ENCODE data around the gene SLC26A2. TPM values are rescaled to one million over a fixed set of nuclear protein-coding genes. Genes with fewer than 3 reads are reported as not detected.

SLC26A2 gene
- total RNA-seq, 1 donor from 2014 or later = 18.9 TPM

DNA sequence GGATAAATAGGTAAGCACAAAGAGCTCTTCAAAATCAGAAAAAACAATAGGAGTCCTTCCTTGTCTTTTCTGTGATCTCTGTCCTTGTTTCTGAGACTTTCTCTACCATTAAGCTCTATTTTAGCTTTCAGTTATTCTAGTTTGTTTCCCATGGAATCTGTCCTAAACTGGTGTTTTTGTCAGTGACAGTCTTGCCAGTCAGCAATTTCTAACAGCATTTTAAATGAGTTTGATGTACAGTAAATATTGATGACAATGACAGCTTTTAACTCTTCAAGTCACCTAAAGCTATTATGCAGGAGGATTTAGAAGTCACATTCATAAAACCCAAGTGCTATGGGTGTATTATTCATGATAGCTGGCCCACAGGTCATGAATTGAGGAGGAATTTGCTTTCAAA lies 21.9 kb downstream of the SLC26A2 start:
- H3K27ac ChIP-seq = no peak overlapping the region
- ATAC-seq (no peak), DNase-seq (no peak)
- TF ChIP-seq, protein P1, sequence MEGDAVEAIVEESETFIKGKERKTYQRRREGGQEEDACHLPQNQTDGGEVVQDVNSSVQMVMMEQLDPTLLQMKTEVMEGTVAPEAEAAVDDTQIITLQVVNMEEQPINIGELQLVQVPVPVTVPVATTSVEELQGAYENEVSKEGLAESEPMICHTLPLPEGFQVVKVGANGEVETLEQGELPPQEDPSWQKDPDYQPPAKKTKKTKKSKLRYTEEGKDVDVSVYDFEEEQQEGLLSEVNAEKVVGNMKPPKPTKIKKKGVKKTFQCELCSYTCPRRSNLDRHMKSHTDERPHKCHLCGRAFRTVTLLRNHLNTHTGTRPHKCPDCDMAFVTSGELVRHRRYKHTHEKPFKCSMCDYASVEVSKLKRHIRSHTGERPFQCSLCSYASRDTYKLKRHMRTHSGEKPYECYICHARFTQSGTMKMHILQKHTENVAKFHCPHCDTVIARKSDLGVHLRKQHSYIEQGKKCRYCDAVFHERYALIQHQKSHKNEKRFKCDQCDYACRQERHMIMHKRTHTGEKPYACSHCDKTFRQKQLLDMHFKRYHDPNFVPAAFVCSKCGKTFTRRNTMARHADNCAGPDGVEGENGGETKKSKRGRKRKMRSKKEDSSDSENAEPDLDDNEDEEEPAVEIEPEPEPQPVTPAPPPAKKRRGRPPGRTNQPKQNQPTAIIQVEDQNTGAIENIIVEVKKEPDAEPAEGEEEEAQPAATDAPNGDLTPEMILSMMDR (IDR thresholded peaks at IDR 0.05) = no peak
- H3K9me3 ChIP-seq = no peaks in the 10 kb centered on the region
- peaks cover 42% of the 10 kb centered on the region for H3K36me3 ChIP-seq
- no peak overlapping the region for H3K4me3 ChIP-seq
- H3K27me3 ChIP-seq = no peaks in the 10 kb centered on the region
- no peaks in the 10 kb centered on the region for H3K4me1 ChIP-seq
- intact Hi-C loops (cut with DNase I) = no loop called here

DNA sequence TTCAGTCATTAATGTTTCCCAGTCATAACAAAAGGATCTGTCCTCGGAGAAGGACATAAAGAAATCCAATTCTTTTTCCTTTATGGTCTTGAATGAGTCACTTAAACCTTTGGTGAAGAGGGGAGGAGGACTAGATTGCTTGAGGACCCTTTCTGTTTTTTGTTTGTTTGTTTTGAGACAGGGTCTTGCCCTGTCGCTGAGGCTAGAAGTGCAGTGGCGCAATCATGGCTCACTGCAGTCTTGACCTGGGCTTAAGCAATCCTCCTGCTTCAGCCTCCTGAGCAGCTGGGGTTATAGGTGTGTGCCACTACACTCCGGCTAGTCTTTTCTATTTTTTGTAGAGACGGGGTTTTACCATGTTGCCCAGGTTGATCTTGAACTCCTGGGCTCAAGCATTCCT lies 27.6 kb downstream of the SLC26A2 start:
- no peaks in the 10 kb centered on the region for H3K9me3 ChIP-seq
- H3K4me1 ChIP-seq = no peaks in the 10 kb centered on the region
- DNase-seq (no peak), ATAC-seq (no peak)
- no peak overlapping the region for H3K27ac ChIP-seq
- no peak overlapping the region for H3K4me3 ChIP-seq
- H3K27me3 ChIP-seq = no peaks in the 10 kb centered on the region
- intact Hi-C loops (cut with DNase I) = loop anchor here (5.0 kb wide), 1 partner anchor 151 kb away; no protein-coding TSS in a partner anchor
- H3K36me3 ChIP-seq = no peaks in the 10 kb centered on the region
- TF ChIP-seq, protein P1 (IDR thresholded peaks at IDR 0.05) = no peak

DNA sequence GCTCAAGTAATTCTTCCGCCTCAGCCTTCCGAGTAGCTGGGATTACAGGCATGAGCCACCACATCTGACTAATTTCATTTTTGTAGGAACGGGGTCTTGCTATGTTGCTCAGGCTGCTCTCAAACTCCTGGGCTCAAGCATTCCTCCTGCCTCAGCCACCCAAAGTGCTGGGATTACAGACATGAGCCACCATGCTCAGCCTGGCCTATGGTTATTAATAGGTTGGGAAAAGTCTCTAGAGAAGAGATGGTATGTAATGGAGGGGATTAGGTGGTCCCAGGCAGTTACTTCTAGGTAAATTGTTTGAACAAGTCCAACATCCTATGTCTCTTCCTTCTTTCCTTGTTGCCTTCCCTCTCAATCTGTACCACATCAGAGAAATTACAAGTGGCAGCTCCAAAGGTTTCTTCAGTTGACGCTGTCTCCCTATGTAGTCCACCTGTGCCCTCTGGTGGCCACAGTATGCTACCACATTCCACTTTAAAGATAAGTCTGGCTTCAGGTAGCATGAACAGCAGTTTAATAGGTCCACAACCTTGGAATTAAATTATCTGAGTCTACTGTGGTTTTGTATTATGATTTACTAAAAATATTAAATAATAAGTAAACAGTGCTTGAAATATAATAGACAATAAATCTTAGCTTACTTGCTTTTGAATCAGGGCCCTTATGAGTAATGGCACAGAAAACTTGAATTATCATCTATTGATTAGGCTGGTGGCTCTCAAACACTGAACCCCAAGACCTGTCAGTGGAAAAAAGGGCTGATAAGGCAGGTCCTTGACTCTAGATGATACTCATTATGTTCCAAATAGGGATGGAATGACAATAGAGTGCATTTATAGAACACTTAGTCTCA lies 30.2 kb downstream of the SLC26A2 start:
- Histone ChIP-seq H3K4me1 (no peaks in the 10 kb centered on the region), H3K4me3 (no peak overlapping the region), H3K36me3 (peaks cover 15% of the 10 kb centered on the region), H3K27ac (no peak overlapping the region), H3K9me3 (no peaks in the 10 kb centered on the region), H3K27me3 (no peaks in the 10 kb centered on the region)
- intact Hi-C loops (cut with DNase I) = no loop called here
- no peak for DNase-seq
- TF ChIP-seq, protein P1 (IDR thresholded peaks at IDR 0.05) = peak; percentile 95
- ATAC-seq = peak; percentile 97

DNA sequence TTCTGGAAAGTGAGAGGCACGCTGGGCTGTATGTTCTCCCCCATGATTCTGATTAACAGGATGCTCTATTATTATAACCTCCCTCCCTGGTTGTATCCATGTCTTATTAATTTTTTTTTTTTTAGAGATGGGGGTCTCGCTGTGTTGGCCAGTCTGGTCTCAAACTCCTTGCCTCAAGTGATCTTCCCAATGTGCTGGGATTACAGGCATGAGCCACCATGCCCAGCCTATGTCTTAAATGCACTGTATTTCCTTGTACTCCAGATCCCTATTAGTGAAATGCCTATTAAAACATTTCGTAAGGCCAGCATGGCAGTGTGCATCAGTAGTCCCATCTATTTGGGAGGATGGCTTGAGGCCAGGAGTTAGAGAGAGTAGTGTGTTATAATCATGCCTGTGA lies 32.9 kb downstream of the SLC26A2 start:
- ATAC-seq (no peak), DNase-seq (no peak)
- H3K9me3 ChIP-seq = no peaks in the 10 kb centered on the region
- intact Hi-C loops (cut with DNase I) = no loop called here
- TF ChIP-seq, protein P1 (IDR thresholded peaks at IDR 0.05) = no peak
- no peaks in the 10 kb centered on the region for H3K4me1 ChIP-seq
- no peaks in the 10 kb centered on the region for H3K27me3 ChIP-seq
- no peak overlapping the region for H3K4me3 ChIP-seq
- no peak overlapping the region for H3K27ac ChIP-seq
- H3K36me3 ChIP-seq = peaks cover 19% of the 10 kb centered on the region

DNA sequence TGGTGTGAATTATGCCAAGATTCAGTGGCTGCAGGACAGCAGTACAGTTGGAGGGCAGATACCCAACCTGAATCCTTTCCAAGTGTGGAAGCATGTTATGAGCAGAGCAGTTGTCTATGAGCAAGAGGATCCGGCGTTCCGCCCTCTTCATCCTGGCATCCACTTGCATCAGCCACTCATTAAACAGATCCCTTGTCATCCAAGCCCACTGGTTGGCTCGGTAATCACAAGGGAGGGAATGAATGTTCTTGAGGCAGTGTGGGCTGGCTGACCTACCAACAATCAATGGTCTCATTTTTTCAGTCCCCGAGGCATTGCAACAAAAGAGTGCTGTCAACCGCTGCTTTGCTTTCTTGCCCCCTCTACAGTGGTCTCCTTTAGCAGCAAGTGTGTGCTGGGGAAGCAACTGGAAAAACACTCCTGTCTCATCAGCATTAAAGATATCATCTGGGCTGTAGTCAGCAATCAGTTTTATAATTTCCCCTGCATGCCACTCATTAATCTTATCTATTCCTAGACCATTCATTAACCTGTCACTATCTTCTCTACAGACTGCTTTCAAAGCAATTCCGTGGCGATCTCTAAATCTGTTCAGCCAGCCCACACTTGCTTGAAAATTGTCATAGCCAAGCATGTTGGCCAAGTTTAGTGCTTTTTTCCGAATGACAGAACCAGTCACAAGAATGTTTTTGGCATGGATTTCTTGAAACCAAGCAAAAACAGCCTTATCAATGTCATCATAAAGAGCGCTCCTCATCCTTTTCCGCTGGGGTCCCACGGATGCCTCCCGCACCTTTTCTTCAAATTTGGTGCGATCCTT lies 35.0 kb downstream of the SLC26A2 start:
- Histone ChIP-seq H3K27ac (no peak overlapping the region), H3K4me1 (peaks cover 8% of the 10 kb centered on the region), H3K27me3 (no peaks in the 10 kb centered on the region), H3K36me3 (peaks cover 19% of the 10 kb centered on the region), H3K9me3 (no peaks in the 10 kb centered on the region), H3K4me3 (no peak overlapping the region)
- TF ChIP-seq, protein P1 (IDR thresholded peaks at IDR 0.05) = no peak
- no peak for DNase-seq
- intact Hi-C loops (cut with DNase I) = no loop called here
- ATAC-seq = no peak

Measured in upper lobe of right lung (tissue), 1 donor.